Chondrocyte (in vitro differentiated cells): ENCODE measurements around the gene COL16A1. TPM values are rescaled to one million over a fixed set of nuclear protein-coding genes. Genes with fewer than 3 reads are reported as not detected.

Experiments
- DNase-seq: peaks from one replicate; pipeline ENCODE4 v3.0.0; 2021; ENCODE audit warnings: mixed read lengths, low spot score
- H3K27ac Mint-ChIP-seq: one replicate; pipeline ENCODE4 v1.8.0; 2021; ENCODE audit warnings: mild to moderate bottlenecking, moderate library complexity, mixed read lengths; ENCODE audit not compliant: unreplicated experiment
- H3K27me3 Mint-ChIP-seq: 2 replicates; pipeline ENCODE4 v1.8.0; 2021; ENCODE audit warnings: low read depth, mixed read lengths
- H3K36me3 Mint-ChIP-seq: 2 replicates; pipeline ENCODE4 v1.8.0; 2021; ENCODE audit warnings: low read depth, mixed read lengths
- H3K4me1 Mint-ChIP-seq: 2 replicates; pipeline ENCODE4 v1.8.0; 2021; ENCODE audit warnings: low read depth, mild to moderate bottlenecking, mixed read lengths
- H3K4me3 Mint-ChIP-seq: one replicate; pipeline ENCODE4 v1.8.0; 2021; ENCODE audit warnings: mild to moderate bottlenecking, moderate library complexity, mixed read lengths; ENCODE audit not compliant: unreplicated experiment
- H3K9me3 Mint-ChIP-seq: 2 replicates; pipeline ENCODE4 v1.8.0; 2021; ENCODE audit warnings: low read depth, mixed read lengths
- CTCF ChIP-seq: fragments of 200-600 bp; sonication (generic); IDR thresholded peaks from 2 replicates; pipeline ENCODE4 v1.5.0; 2021; ENCODE audit warnings: antibody characterized with exemption, mild to moderate bottlenecking, moderate library complexity
- total RNA-seq: library from RNA; stranded (reverse); gene quantifications from 3 replicates; pipeline ENCODE4 v1.2.1, GENCODE V29; 2021

COL16A1 gene
- total RNA-seq, 1 donor from 2014 or later: 230 TPM

- H3K27ac Mint-ChIP-seq: no peak overlapping the region
- H3K36me3 Mint-ChIP-seq: peaks cover 17% of the 10 kb centered on the region
- peaks cover 21% of the 10 kb centered on the region for H3K4me1 Mint-ChIP-seq
- no peak for DNase-seq
- no peak for TF ChIP-seq CTCF
- H3K9me3 Mint-ChIP-seq: no peaks in the 10 kb centered on the region
- H3K27me3 Mint-ChIP-seq: no peaks in the 10 kb centered on the region
- H3K4me3 Mint-ChIP-seq: no peak overlapping the region
Observed at GRCh38 chr1:31679091-31679490, 24.7 kb downstream of the COL16A1 start.

DNA sequence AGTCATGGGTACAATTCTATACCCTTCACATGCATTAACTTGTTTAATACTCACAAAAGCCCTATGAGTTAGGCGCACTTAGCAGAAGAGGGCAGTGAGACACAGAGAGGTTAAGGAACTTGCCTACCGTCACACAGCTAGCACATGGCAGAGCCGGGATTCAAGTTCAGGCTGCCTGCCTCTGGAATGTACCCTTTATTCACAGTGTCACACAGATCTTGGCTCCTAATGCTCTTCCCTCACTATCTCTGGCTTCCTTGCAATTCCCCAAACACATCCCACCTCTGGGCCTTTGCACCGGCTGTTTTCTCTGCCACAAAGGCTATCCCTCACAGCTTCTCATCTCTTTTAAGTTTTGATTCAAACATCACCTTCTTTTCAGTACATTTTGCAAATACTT lies 25.1 kb downstream of the COL16A1 start:
- Mint-ChIP-seq H3K27ac (no peak overlapping the region), H3K9me3 (no peaks in the 10 kb centered on the region), H3K27me3 (no peaks in the 10 kb centered on the region), H3K4me1 (peaks cover 21% of the 10 kb centered on the region), H3K4me3 (no peak overlapping the region), H3K36me3 (peaks cover 18% of the 10 kb centered on the region)
- no peak for TF ChIP-seq CTCF
- DNase-seq: no peak

- H3K27ac Mint-ChIP-seq: no peak overlapping the region
- DNase-seq: no peak
- H3K4me3 Mint-ChIP-seq: no peak overlapping the region
- no peaks in the 10 kb centered on the region for H3K9me3 Mint-ChIP-seq
- H3K27me3 Mint-ChIP-seq: no peaks in the 10 kb centered on the region
- TF ChIP-seq CTCF: no peak
- H3K4me1 Mint-ChIP-seq: peaks cover 21% of the 10 kb centered on the region
- H3K36me3 Mint-ChIP-seq: peaks cover 20% of the 10 kb centered on the region
Observed at GRCh38 chr1:31677949-31678348, 25.9 kb downstream of the COL16A1 start.

- Mint-ChIP-seq H3K27me3 (no peaks in the 10 kb centered on the region), H3K27ac (no peak overlapping the region), H3K4me3 (no peak overlapping the region), H3K4me1 (peaks cover 17% of the 10 kb centered on the region), H3K9me3 (no peaks in the 10 kb centered on the region), H3K36me3 (peaks cover 20% of the 10 kb centered on the region)
- TF ChIP-seq CTCF: no peak
- DNase-seq: no peak
Observed at GRCh38 chr1:31677401-31677800, 26.4 kb downstream of the COL16A1 start.

GRCh38 chr1:31675756-31676155 lies 28.1 kb downstream of the COL16A1 start:
- Mint-ChIP-seq H3K9me3 (no peaks in the 10 kb centered on the region), H3K36me3 (peaks cover 26% of the 10 kb centered on the region), H3K27ac (peak overlapping the region; percentile 83), H3K4me3 (no peak overlapping the region), H3K27me3 (no peaks in the 10 kb centered on the region), H3K4me1 (peaks cover 30% of the 10 kb centered on the region)
- no peak for DNase-seq
- no peak for TF ChIP-seq CTCF
